GM12892 (cell line): ENCODE measurements around the gene SOX18.

Source experiments
- POLR2A ChIP-seq: IDR thresholded peaks from 2 replicates; pipeline ENCODE4 v1.6.1; 2011; ENCODE audit warnings: low read depth, low read length, control low read depth
- POLR2AphosphoS5 ChIP-seq: IDR thresholded peaks from 2 replicates; pipeline ENCODE4 v1.6.1; 2011; ENCODE audit warnings: low read depth, low read length, control low read depth
- TAF1 ChIP-seq: IDR thresholded peaks from 2 replicates; pipeline ENCODE4 v1.6.1; 2011; ENCODE audit warnings: low read depth, mild to moderate bottlenecking, control low read depth, low read length, borderline replicate concordance

- no peak for TF ChIP-seq TAF1
- no peak for TF ChIP-seq POLR2AphosphoS5
- TF ChIP-seq POLR2A: no peak
Measured at GRCh38 chr20:64067733-64068307, 18.4 kb upstream of the SOX18 start.
